SK-N-SH (cell line): ENCODE results near the gene RNF8. TPM values are rescaled to one million over a fixed set of nuclear protein-coding genes. Genes with fewer than 3 reads are reported as not detected.

Source experiments
- CTCF ChIA-PET: fragments of 300-600, 350-600 bp; formaldehyde crosslinking; extraction: SDS; loops from one replicate; lab custom pipeline; 2021; lab: Yijun Ruan, JAX
- POLR2A ChIA-PET: fragments of 350-600 bp; sonication (Branson Sonifier 250); formaldehyde crosslinking; extraction: SDS; loops from one replicate; lab custom pipeline; 2020; ENCODE audit warnings: antibody characterized with exemption, inconsistent platforms; lab: Yijun Ruan, JAX
- DNase-seq: peaks from one replicate; pipeline ENCODE4 v3.0.0; 2012
- H2AFZ ChIP-seq: fragments of 200-600 bp; sonication (generic); 2 replicates; pipeline ENCODE4 v1.8.1; 2016; ENCODE audit warnings: antibody characterized with exemption, mild to moderate bottlenecking, low read depth
- H3F3A ChIP-seq: fragments of 200-600 bp; sonication (generic); replicated peaks from 2 replicates; pipeline ENCODE3; 2016; ENCODE audit warnings: antibody characterized with exemption, mild to moderate bottlenecking; ENCODE audit not compliant: insufficient read depth
- H3K27ac ChIP-seq, 2 experiments: fragments of 200-500 bp in 1 of 2; fragments of 200-600 bp in 1 of 2; sonication (Bioruptor generic) in 1 of 2; sonication (generic), shearing (Covaris generic) in 1 of 2; 2 replicates each; pipeline versions ENCODE4 v1.5.1 to v1.6.1; 2014 to 2016; ENCODE audit warnings: low read depth in 2 of 2, inconsistent platforms in 1 of 2, low read length in 1 of 2, mild to moderate bottlenecking in 1 of 2, mixed read lengths in 1 of 2
- H3K27me3 ChIP-seq: fragments of 200-600 bp; sonication (generic), shearing (Covaris generic); 2 replicates; pipeline ENCODE4 v1.6.1; 2016; ENCODE audit warnings: mixed run types; ENCODE audit not compliant: insufficient read depth
- H3K36me3 ChIP-seq, 2 experiments: fragments of 200-500 bp in 1 of 2; fragments of 200-600 bp in 1 of 2; sonication (Bioruptor generic) in 1 of 2; sonication (generic) in 1 of 2; replicated peaks in 1 of 2; 2 replicates each; pipeline versions ENCODE3 to v1.5.1; 2014 to 2016; ENCODE audit warnings: low read length in 1 of 2, mild to moderate bottlenecking in 1 of 2; ENCODE audit not compliant: insufficient read depth in 2 of 2, control insufficient read depth in 1 of 2
- H3K4me1 ChIP-seq, 2 experiments: fragments of 200-500 bp in 1 of 2; fragments of 200-600 bp in 1 of 2; sonication (Bioruptor generic) in 1 of 2; sonication (generic), shearing (Covaris generic) in 1 of 2; 2 replicates each; pipeline versions ENCODE4 v1.5.1 to v1.6.1; 2014 to 2016; ENCODE audit warnings: low read depth in 1 of 2, low read length in 1 of 2, mixed run types in 1 of 2; ENCODE audit not compliant: insufficient read depth in 2 of 2, control insufficient read depth in 1 of 2
- H3K4me2 ChIP-seq: fragments of 200-600 bp; sonication (generic), shearing (Covaris generic); 2 replicates; pipeline ENCODE4 v1.6.1; 2017; ENCODE audit warnings: mixed run types
- H3K4me3 ChIP-seq, 2 experiments: fragments of 200-500 bp in 1 of 2; fragments of 200-600 bp in 1 of 2; sonication (Bioruptor generic) in 1 of 2; sonication (generic), shearing (Covaris generic) in 1 of 2; 2 replicates each; pipeline versions ENCODE4 v1.5.1 to v1.8.1; 2014 to 2016; ENCODE audit warnings: low read depth in 2 of 2, inconsistent platforms in 1 of 2, low read length in 1 of 2, mild to moderate bottlenecking in 1 of 2, mixed read lengths in 1 of 2, moderate library complexity in 1 of 2
- H3K79me2 ChIP-seq: fragments of 200-600 bp; sonication (generic); 2 replicates; pipeline ENCODE4 v1.8.1; 2017; ENCODE audit warnings: mild to moderate bottlenecking; ENCODE audit not compliant: insufficient read depth
- H3K9ac ChIP-seq: fragments of 200-600 bp; sonication (generic); 2 replicates; pipeline ENCODE4 v1.6.1; 2017; ENCODE audit warnings: mixed run types
- H3K9me2 ChIP-seq: fragments of 200-600 bp; sonication (generic); 2 replicates; pipeline ENCODE4 v1.6.1; 2017; ENCODE audit warnings: mixed run types
- H3K9me3 ChIP-seq: fragments of 200-600 bp; sonication (generic); 2 replicates; pipeline ENCODE4 v1.6.1; 2017; ENCODE audit warnings: mixed run types, mild to moderate bottlenecking, moderate library complexity
- H4K20me1 ChIP-seq: fragments of 200-600 bp; sonication (generic); 2 replicates; pipeline ENCODE4 v1.6.1; 2017; ENCODE audit warnings: mild to moderate bottlenecking, mixed run types; ENCODE audit not compliant: insufficient read depth
- CHD2 ChIP-seq: fragments of 150-350 bp; IDR thresholded peaks from 2 replicates; pipeline ENCODE4 v1.6.1; 2018; ENCODE audit warnings: low read length; ENCODE audit not compliant: partially characterized antibody
- ELF1 ChIP-seq: IDR thresholded peaks from 2 replicates; pipeline ENCODE4 v1.4.0; 2012
- EZH2phosphoT487 ChIP-seq: fragments of 200-600 bp; sonication (generic); IDR thresholded peaks from 2 replicates; pipeline ENCODE4 v1.6.1; 2017; ENCODE audit warnings: low read depth, mixed run types, mild to moderate bottlenecking, antibody characterized with exemption, moderate library complexity, borderline replicate concordance
- FOSL2 ChIP-seq: IDR thresholded peaks from 2 replicates; pipeline ENCODE4 v1.4.0; 2012; ENCODE audit warnings: low read depth, mild to moderate bottlenecking, moderate library complexity, borderline replicate concordance
- GATA2 ChIP-seq: sonication (generic); formaldehyde crosslinking; IDR thresholded peaks from 2 replicates; pipeline ENCODE4 v1.5.0; 2020; ENCODE audit warnings: mild to moderate bottlenecking, missing genetic modification reagents
- JUND ChIP-seq: IDR thresholded peaks from 2 replicates; pipeline ENCODE4 v1.4.0; 2012
- MXI1 ChIP-seq: IDR thresholded peaks from 2 replicates; pipeline ENCODE4 v1.6.1; 2012; ENCODE audit warnings: mild to moderate bottlenecking, low read depth, low read length, improper control_type of control experiment
- NFIC ChIP-seq: IDR thresholded peaks from 2 replicates; pipeline ENCODE4 v1.4.0; 2012; ENCODE audit warnings: borderline replicate concordance
- POLR2AphosphoS5 ChIP-seq: IDR thresholded peaks from 2 replicates; pipeline ENCODE4 v1.6.1; 2012; ENCODE audit warnings: low read depth, low read length
- RAD21 ChIP-seq: IDR thresholded peaks from 2 replicates; pipeline ENCODE4 v1.6.1; 2012; ENCODE audit warnings: mild to moderate bottlenecking, low read length
- RXRA ChIP-seq: IDR thresholded peaks from 2 replicates; pipeline ENCODE4 v1.4.0; 2012; ENCODE audit warnings: low read depth, mild to moderate bottlenecking, borderline replicate concordance
- TCF12 ChIP-seq: IDR thresholded peaks from 2 replicates; pipeline ENCODE4 v1.4.0; 2012
- WGBS: methylation state at CpG from one replicate; pipeline ENCODE4 v1.1.6; 2017; ENCODE audit warnings: low lambda C conversion rate; 5-methylcytosine and 5-hydroxymethylcytosine counted together
- polyA plus RNA-seq, 3 experiments: library from polyadenylated mRNA; depleted of rRNA; stranded (reverse); fragments of >200 nt; gene quantifications; 2 replicates each; pipeline ENCODE4 v1.2.3, GENCODE V29; 2012
- TF ChIP-seq, protein P1 (sequence below): fragments of 200-600 bp; sonication (generic); IDR thresholded peaks from 2 replicates; pipeline ENCODE4 v1.6.1; 2017; ENCODE audit warnings: antibody characterized with exemption, mild to moderate bottlenecking, moderate library complexity
- TF ChIP-seq, protein P2 (sequence below): IDR thresholded peaks from 2 replicates; pipeline ENCODE4 v1.4.0; 2012; ENCODE audit warnings: low read depth, borderline replicate concordance

The RNF8 gene
- polyA plus RNA-seq, 1 of the 3 experiments (the other 2 are of a cell fraction) = 21.7 TPM

DNA sequence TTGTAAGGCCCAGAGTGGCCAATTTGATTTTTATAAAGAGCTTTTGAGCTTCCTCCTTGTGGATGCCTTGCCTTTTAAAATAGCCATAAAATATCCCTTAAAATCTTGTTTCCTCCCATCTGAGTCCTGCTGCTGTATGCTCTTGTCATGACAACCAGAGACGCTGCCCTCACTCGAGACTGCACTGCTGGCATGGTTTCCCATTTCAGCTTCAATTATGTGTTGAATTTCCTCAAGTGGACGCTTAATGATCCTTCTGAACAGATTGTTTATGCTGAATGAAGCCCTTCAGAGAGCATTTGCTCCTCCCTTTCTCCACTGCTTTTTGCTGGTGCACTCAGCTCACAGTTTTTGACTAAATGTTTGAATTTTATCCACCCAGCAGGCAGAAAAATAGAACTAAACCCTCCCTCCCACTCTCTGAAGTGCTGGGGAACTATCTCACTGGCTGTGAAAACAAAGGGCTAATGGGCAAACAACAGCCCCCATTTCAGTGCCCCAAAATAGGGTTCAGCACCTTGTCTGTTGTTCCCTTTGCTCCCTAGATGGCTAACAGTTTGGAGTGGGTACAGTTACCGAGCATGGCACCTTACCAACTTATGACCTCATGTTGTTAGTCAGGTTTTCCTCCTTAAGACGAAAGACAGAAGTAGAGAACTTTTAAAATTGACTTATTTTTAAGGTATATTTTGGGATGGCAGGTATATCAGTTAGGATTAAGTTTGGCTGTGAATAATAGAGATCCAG lies 45.5 kb upstream of the RNF8 start:
- DNase-seq = no peak
- Histone ChIP-seq H3K4me3 (no peak overlapping the region), H3K9ac (peak overlapping the region; percentile 37), H3K36me3 (peaks cover 8 to 15% of the 10 kb centered on the region in 2 experiments), H3K9me2 (no peaks in the 10 kb centered on the region), H3K9me3 (no peaks in the 10 kb centered on the region), H3K79me2 (no peaks in the 10 kb centered on the region)
- CTCF ChIA-PET = interaction anchor here (0.8 to 2.7 kb wide), 3 partner anchors 10 to 17 kb away, joined by 4 to 14 read pairs (median 4); no protein-coding TSS in a partner anchor
- TF ChIP-seq, protein P1, sequence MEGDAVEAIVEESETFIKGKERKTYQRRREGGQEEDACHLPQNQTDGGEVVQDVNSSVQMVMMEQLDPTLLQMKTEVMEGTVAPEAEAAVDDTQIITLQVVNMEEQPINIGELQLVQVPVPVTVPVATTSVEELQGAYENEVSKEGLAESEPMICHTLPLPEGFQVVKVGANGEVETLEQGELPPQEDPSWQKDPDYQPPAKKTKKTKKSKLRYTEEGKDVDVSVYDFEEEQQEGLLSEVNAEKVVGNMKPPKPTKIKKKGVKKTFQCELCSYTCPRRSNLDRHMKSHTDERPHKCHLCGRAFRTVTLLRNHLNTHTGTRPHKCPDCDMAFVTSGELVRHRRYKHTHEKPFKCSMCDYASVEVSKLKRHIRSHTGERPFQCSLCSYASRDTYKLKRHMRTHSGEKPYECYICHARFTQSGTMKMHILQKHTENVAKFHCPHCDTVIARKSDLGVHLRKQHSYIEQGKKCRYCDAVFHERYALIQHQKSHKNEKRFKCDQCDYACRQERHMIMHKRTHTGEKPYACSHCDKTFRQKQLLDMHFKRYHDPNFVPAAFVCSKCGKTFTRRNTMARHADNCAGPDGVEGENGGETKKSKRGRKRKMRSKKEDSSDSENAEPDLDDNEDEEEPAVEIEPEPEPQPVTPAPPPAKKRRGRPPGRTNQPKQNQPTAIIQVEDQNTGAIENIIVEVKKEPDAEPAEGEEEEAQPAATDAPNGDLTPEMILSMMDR = no peak
- peak; percentile 61 for TF ChIP-seq NFIC
- no peak for TF ChIP-seq POLR2AphosphoS5
- TF ChIP-seq TCF12 = peak; percentile 42; the same call in 1 of the 2 replicates
- TF ChIP-seq, all 33 proteins: peak for 2
- no peak overlapping the region for H3K4me2 ChIP-seq
- H3K27ac ChIP-seq = peak overlapping the region; percentile 51 to 78; a peak in 3 of 4 replicates
- no peaks in the 10 kb centered on the region for H3K27me3 ChIP-seq
- peaks cover 21% of the 10 kb centered on the region for H3F3A ChIP-seq
- no peaks in the 10 kb centered on the region for H4K20me1 ChIP-seq
- H2AFZ ChIP-seq = no peak overlapping the region
- H3K4me1 ChIP-seq = peaks cover 0 to 24% of the 10 kb centered on the region in 2 experiments; a peak in 3 of 4 replicates
- WGBS = 27% methylated on average over 5 of the region's 5 CpGs
- POLR2A ChIA-PET = no interaction called here

DNA sequence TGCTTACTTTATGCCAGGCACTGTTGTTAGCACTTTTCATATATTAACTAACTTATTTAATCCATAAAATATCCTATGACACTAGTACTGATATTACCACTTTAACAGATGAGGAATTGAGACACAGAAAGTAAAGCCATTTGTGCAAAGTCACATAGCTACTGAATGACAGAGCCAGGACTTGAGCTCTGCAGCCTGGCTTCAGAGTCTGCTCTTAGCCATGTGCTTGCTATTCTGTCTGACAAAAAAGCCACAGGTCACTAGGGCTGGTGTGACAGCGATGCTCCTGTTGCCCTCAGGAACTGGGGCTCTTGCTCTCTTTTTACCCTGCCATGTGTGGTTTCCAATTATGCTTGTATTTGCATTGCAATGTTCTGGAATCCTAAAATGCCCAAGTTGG lies 44.7 kb upstream of the RNF8 start:
- POLR2A ChIA-PET = no interaction called here
- no peak overlapping the region for H3K4me2 ChIP-seq
- H3K27ac ChIP-seq = peak overlapping the region in 1 of 2 experiments; percentile 78; a peak in 2 of 4 replicates
- H3K4me3 ChIP-seq = no peak overlapping the region
- CTCF ChIA-PET = interaction anchor here (1.0 to 2.7 kb wide), 4 partner anchors 10 to 16 kb away, joined by 3 to 14 read pairs (median 4); no protein-coding TSS in a partner anchor
- H3K4me1 ChIP-seq = peaks cover 0 to 24% of the 10 kb centered on the region in 2 experiments; a peak in 3 of 4 replicates
- no peak overlapping the region for H2AFZ ChIP-seq
- no peaks in the 10 kb centered on the region for H3K9me3 ChIP-seq
- TF ChIP-seq FOSL2 (no peak), ELF1 (no peak), RXRA (no peak), POLR2AphosphoS5 (no peak), CHD2 (no peak), JUND (no peak), GATA2 (CRISPR knock-in tag) (no peak), MXI1 (no peak), EZH2phosphoT487 (no peak), RAD21 (no peak)
- TF ChIP-seq, protein P2, sequence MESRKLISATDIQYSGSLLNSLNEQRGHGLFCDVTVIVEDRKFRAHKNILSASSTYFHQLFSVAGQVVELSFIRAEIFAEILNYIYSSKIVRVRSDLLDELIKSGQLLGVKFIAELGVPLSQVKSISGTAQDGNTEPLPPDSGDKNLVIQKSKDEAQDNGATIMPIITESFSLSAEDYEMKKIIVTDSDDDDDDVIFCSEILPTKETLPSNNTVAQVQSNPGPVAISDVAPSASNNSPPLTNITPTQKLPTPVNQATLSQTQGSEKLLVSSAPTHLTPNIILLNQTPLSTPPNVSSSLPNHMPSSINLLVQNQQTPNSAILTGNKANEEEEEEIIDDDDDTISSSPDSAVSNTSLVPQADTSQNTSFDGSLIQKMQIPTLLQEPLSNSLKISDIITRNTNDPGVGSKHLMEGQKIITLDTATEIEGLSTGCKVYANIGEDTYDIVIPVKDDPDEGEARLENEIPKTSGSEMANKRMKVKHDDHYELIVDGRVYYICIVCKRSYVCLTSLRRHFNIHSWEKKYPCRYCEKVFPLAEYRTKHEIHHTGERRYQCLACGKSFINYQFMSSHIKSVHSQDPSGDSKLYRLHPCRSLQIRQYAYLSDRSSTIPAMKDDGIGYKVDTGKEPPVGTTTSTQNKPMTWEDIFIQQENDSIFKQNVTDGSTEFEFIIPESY = no peak
- TF ChIP-seq, all 33 proteins: peak for 0
- Histone ChIP-seq H4K20me1 (no peaks in the 10 kb centered on the region), H3K36me3 (peaks cover 16 to 18% of the 10 kb centered on the region in 2 experiments), H3F3A (peaks cover 21% of the 10 kb centered on the region), H3K9ac (no peak overlapping the region), H3K79me2 (no peaks in the 10 kb centered on the region), H3K9me2 (no peaks in the 10 kb centered on the region), H3K27me3 (no peaks in the 10 kb centered on the region)
- DNase-seq = no peak
- 100% methylated on average over 1 of the region's 1 CpG for WGBS
